Right atrium auricular region (tissue), 2 donors: ENCODE results near the gene ALKAL2. TPM values are rescaled to one million over a fixed set of nuclear protein-coding genes. Genes with fewer than 3 reads are reported as not detected.
A peak's percentile ranks its signal among the peaks of the same experiment; 100 is the strongest.

Experiments used
- DNase-seq: peaks from one replicate; pipeline ENCODE4 v3.0.0-alpha.2; 2019; ENCODE audit warnings: low spot score
- H3K27ac ChIP-seq, 2 donors: fragments of 200-600 bp; sonication (generic); 1 replicate in 1 of 2; 2 replicates in 1 of 2; pipeline ENCODE4 v1.5.1; 2016 to 2019
- H3K27me3 ChIP-seq, 2 donors: fragments of 200-600 bp; sonication (generic); one replicate each; pipeline versions ENCODE4 v1.5.1 to v1.6.0; 2017 to 2019
- H3K36me3 ChIP-seq: fragments of 200-600 bp; sonication (generic); one replicate; pipeline ENCODE4 v1.5.1; 2016
- H3K4me1 ChIP-seq, 2 donors: fragments of 200-600 bp; sonication (generic); one replicate each; pipeline versions ENCODE4 v1.5.1 to v1.6.0; 2017 to 2019
- H3K4me3 ChIP-seq, 2 donors: fragments of 200-600 bp; sonication (generic); 1 replicate in 1 of 2; 2 replicates in 1 of 2; pipeline ENCODE4 v1.5.1; 2017 to 2019; ENCODE audit warnings: mild to moderate bottlenecking in 1 of 2, moderate library complexity in 1 of 2
- H3K9me3 ChIP-seq, 2 donors: fragments of 200-600 bp; sonication (generic); one replicate each; pipeline ENCODE4 v1.5.1; 2019
- CTCF ChIP-seq, 2 donors: fragments of 200-600 bp; sonication (generic); IDR thresholded peaks; one replicate each; pipeline ENCODE4 v1.5.1; 2019; ENCODE audit warnings: antibody characterized with exemption in 2 of 2
- total RNA-seq, 2 donors: library from RNA; depleted of rRNA; stranded (reverse); fragments of >200 nt; gene quantifications; one replicate each; pipeline ENCODE4 v1.1.0, GENCODE V29; 2016

The ALKAL2 gene
- total RNA-seq, 2 donors from 2014 or later, result 1.1 TPM; not detected in 1

- H3K27ac ChIP-seq, result no peak overlapping the region
- peaks cover 10% of the 10 kb centered on the region for H3K36me3 ChIP-seq
- H3K4me1 ChIP-seq, result peaks cover 0 to 32% of the 10 kb centered on the region in 2 donors
- DNase-seq, result no peak
- TF ChIP-seq CTCF (IDR thresholded peaks at IDR 0.05), result no peak
- peaks cover 3 to 19% of the 10 kb centered on the region in 2 donors for H3K27me3 ChIP-seq
- H3K4me3 ChIP-seq, result no peak overlapping the region
- no peaks in the 10 kb centered on the region for H3K9me3 ChIP-seq
Observed at GRCh38 chr2:284896-285492, 2.9 kb downstream of the ALKAL2 start.

GRCh38 chr2:283996-284794 is 3.7 kb downstream of the ALKAL2 start:
- no peak for DNase-seq
- no peak overlapping the region for H3K4me3 ChIP-seq
- H3K27ac ChIP-seq, result no peak overlapping the region
- H3K27me3 ChIP-seq, result peaks cover 0 to 11% of the 10 kb centered on the region in 2 donors
- peaks cover 0 to 24% of the 10 kb centered on the region in 2 donors for H3K4me1 ChIP-seq
- TF ChIP-seq CTCF (IDR thresholded peaks at IDR 0.05), result no peak
- peaks cover 18% of the 10 kb centered on the region for H3K36me3 ChIP-seq
- H3K9me3 ChIP-seq, result no peaks in the 10 kb centered on the region

- Histone ChIP-seq H3K27me3 (no peaks in the 10 kb centered on the region), H3K4me3 (no peak overlapping the region), H3K9me3 (no peaks in the 10 kb centered on the region), H3K36me3 (peaks cover 34% of the 10 kb centered on the region), H3K4me1 (peaks cover 0 to 10% of the 10 kb centered on the region in 2 donors), H3K27ac (no peak overlapping the region)
- no peak for DNase-seq
- TF ChIP-seq CTCF (IDR thresholded peaks at IDR 0.05), result no peak
Observed at GRCh38 chr2:282371-283263, 5.3 kb downstream of the ALKAL2 start.

- Histone ChIP-seq H3K27me3 (no peaks in the 10 kb centered on the region), H3K4me1 (no peaks in the 10 kb centered on the region), H3K27ac (no peak overlapping the region), H3K36me3 (peaks cover 45% of the 10 kb centered on the region), H3K9me3 (no peaks in the 10 kb centered on the region), H3K4me3 (no peak overlapping the region)
- no peak for DNase-seq
- no peak for TF ChIP-seq CTCF (IDR thresholded peaks at IDR 0.05)
Observed at GRCh38 chr2:281381-281780, 6.5 kb downstream of the ALKAL2 start.

- H3K27ac ChIP-seq, result peak overlapping the region in 1 of 2 donors; percentile 0
- no peaks in the 10 kb centered on the region for H3K4me1 ChIP-seq
- H3K36me3 ChIP-seq, result peaks cover 45% of the 10 kb centered on the region
- no peaks in the 10 kb centered on the region for H3K27me3 ChIP-seq
- no peak overlapping the region for H3K4me3 ChIP-seq
- no peak for DNase-seq
- no peaks in the 10 kb centered on the region for H3K9me3 ChIP-seq
- no peak for TF ChIP-seq CTCF (IDR thresholded peaks at IDR 0.05)
Observed at GRCh38 chr2:280650-281110, 7.2 kb downstream of the ALKAL2 start.
